HG03135 (cell line): ENCODE measurements around the gene LDLRAD4.

Experiments
- ATAC-seq: cut with Tn5 transposase; IDR thresholded peaks from one replicate; pipeline ENCODE4 v1.9.1; 2021; ENCODE audit warnings: mild to moderate bottlenecking, moderate library complexity; ENCODE audit not compliant: unreplicated experiment

Gene LDLRAD4

DNA sequence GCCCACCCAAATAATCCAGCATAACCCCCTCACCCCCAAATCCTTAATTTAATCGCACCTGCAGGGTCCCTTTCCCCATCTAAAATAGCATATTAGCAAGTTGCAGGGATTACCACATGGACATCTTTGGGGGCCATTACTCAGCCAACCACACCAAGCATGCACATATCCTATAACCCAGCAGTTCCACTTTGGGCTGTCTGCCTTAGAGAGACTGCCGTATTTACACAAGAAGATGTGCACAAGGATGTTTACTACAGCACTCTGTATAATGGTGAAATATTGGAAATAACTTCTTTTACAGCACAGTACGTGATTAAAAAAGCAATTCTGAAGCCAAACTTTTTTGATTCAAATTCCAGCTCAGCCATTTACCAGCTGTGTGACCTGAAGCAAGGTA is 17.3 kb upstream of the LDLRAD4 start:
- ATAC-seq: no peak

DNA sequence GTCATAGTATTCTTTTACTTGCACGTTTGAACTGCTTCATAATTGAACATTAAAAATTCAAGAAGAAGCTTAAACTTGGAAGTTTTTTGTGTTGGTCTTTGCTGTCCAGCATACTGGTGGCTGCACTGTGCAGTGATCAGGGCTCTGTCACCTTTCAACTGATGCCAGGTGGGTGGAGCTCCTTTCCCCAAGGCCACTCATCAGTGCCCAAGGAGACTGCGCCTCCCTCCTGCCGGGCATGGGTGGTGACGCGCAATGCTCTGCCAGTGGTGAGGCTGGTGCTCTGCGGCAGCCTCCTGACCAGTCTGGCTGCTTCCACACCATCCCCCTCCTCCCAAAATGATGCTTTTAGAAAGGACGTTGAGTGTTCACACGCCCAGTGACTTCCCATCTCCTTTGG is 16.0 kb upstream of the LDLRAD4 start:
- ATAC-seq: no peak

DNA sequence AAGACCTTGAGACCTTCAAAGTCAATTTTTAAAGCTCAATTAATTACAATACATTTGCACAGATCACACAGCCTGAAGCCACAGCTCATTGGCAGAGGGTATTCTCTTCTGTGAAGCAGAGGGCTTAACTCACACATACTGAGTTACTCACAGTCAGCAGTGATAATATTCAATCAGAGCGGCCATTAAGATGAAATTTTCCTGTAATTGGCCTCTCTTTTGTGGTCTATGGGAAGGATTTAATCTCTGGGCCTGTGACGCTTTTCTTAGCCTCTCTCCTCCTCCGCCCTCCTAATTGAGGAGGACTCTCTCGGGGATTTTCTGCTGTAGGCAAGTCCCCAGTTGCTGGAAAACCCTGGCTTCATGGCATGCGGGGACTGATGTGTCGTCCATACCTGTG is 12.3 kb upstream of the LDLRAD4 start:
- no peak for ATAC-seq

DNA sequence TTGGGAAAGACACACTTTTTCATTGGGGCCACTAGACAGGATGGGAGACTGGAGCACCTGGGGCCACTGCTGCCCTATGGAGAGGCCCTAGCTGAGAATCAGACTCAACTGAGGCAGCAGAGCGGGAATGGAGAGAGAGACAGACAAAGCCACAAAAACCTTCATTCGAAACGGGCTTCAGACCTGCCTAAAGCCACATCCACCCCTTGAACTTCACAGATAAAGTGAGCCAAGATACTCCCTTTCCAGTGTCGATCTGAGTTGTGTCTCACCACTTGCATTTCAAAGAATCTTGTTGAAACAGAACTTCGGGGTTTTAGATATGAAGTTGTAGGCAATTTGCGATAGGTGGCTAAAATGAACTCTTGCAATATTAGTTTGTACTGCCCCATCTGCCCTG is 11.3 kb upstream of the LDLRAD4 start:
- ATAC-seq: no peak

DNA sequence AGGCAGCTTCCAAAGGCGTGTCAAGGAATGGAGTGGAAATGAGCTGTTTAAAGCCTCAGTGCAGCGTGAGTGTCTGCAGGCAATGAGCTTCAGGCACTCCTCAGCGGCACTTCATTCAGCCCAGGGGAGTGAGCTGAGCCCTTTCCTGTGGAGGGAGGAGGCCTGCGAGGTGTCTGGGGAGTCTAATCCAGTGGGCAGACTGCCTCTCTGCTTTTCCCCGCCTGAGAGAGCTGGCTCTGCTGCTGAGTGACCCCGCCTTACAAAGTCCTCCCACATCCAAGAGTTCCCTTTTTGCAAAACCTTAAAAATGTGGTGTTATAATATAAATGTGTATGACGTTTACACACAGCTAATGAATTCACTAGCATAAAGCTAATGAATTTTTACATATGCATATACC is 7.0 kb upstream of the LDLRAD4 start:
- ATAC-seq: no peak

DNA sequence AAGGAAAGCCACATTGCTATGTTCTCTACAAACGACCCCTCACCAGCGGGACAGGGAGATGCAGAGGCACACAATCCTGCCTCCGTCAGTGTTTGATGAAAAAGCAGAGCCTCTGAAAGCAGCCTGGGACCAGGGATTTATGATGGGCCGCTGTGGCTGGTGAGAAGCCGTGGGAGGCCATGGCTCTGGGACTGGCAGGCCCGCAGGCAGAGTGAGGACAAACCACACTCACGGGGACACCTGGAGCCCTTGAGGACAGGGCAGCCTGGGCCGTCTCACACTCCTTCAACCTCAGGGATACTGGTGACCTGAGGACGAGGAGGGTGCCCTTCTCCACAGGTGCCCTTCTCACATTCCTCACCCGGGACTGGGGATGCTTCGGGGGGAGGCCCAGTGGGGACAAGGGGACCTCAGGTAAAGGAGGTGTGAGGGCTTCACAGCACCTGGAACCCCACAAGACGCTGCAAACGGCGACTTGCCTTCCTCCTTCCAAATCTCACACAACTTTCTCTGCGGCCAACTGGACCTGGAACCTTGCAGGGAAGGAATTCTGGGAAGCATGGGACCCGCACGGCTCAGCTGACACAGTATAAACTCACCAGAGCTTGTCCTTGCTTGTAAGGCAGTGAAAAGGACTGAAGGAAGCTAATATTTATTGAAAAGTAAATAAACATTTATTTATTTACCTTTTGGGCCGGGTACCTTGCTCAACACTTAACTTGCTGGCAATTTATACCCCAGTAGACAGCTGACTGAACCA is 5.3 kb upstream of the LDLRAD4 start:
- ATAC-seq: no peak

DNA sequence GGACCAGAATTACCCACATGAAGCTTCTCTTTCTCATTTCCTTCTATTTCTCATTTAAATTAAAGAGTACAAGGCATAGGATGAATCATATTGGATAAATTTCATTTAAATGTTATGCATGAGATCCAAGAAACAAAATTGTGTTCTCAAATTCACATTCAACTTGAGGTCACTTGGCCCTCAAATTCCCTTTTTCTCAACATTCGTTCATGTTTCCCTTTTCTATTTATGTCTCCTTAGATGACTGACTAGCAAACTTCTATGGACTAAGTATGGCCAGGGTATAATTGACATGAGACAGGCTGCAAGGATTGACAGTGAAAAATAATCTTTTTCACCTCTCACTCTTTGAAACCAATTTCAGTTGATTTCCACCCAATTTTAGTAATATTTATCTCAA is 4.0 kb upstream of the LDLRAD4 start:
- ATAC-seq: no peak

DNA sequence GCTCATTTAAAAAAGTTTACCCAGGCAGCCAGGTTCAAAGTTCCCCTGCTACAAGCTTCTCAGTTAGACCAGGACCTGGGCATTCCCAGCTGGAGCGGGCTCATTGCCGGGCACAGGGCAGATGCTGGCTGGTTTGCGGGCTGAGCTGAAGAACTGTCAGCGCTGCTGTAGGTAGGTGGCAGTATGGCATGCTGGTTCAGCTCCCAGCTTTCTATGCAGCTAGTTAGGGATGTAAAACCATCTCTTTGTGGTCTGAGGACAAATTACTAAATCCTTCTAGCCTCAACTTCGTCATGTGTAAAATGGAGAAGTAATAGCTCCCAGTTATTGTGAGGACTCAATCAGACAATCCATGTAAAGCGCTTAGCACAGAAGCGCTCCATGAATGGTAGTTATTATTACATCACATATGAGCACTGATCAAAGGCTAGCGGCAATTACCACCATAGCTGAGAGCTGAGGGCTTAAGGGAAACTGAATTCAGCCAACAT is 2.4 kb upstream of the LDLRAD4 start:
- no peak for ATAC-seq

DNA sequence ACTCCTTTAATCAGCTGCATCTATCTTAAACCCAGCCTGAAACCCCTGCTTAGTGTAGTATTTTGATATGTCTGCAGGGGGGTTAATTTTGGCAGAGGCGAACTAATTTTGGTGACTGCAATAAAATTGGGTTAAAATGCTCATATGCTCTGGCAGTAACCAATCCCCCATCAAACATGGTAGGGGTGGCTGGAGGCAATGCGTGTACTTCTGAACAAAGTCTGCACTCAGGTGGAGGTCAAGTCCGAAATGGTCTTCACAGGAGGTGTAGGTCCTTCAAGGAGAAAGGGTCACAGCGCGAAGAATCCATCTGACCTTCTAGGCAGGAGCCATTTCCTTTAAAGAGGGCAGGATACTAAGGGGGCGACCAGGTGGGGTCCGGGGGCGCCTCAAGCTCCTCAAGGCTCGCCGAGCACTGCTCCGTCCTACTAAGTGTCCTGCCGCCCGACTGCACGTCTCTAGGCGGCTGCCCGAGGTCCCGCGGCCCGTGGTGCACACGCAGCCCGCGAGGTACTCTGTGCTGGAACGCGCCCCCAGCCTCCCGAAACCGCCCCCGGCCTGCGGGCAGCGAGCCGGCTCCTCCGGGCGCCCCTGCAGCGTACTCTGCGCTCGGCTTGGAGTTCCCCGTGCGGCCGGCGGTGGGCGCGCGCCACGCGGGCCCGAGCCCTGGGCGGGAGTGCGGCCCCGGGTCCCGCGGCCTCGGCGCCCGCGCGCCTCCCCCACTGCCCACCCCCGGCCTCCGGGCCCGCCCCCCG is 1.7 kb upstream of the LDLRAD4 start:
- no peak for ATAC-seq

DNA sequence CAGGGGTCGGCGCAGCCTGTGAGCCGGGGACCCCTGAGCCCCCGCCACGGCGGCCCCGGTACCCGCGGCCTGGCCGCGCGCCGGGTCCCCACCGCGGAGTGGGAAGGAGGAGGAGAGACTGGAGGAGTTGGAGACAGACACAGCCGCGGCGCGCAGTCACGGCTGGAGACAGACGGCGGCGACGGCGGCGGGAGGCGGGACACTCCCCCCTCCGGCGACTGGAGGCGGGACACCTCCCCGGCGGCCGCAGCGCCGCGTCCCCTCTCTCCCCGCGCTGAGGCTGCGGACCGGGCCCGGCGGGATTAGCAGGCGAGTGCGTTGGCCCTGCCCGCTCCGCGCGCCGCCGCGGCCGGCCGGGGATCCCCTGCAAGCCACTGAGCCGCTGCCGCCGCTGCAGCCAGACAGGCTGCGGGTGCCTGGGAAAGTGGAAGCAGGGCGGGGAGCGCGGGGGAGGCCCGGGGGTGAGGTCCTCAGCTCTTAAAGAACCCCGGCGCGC is 1.0 kb upstream of the LDLRAD4 start:
- ATAC-seq: no peak

DNA sequence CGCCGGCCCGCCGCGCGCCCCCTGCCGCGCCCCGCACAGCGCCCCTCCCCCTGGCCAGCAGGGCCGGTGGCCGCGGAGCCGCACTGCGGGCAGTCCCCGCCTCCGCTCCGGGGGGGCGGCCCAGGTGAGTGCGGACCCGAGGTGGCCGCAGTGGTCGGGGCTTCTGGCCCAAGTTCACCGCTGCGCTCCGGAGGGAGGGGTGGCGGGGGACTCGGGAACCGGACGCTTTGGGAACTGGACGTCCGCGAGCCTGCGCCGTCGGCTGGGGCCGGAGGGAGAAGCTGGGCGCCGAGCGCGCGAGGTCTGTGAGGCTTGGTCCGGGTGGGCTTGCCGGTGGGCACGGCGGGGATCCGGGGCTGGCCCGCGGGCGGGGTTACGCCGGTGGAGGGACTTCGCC is 591 bp upstream of the LDLRAD4 start:
- ATAC-seq: no peak

DNA sequence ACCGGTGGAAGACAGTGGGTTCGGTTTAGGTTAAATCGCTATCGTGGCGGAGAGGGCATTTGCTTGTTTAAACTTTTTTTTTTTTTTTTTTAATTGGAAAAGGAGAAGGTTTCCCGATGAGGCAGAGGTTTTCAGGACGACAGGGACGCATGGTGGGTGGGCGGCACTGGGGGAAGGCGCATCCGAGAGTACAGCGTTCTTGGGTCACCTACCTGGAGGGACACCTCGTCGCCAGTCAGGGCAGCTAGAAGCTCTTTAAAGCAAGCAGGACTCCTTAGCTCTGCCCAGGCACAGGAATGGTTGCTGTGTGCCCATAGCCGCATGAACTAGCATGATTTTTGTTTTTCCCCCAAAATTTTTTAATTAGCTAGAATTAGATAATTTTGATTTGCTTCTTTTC is 437 bp downstream of the LDLRAD4 start:
- no peak for ATAC-seq

DNA sequence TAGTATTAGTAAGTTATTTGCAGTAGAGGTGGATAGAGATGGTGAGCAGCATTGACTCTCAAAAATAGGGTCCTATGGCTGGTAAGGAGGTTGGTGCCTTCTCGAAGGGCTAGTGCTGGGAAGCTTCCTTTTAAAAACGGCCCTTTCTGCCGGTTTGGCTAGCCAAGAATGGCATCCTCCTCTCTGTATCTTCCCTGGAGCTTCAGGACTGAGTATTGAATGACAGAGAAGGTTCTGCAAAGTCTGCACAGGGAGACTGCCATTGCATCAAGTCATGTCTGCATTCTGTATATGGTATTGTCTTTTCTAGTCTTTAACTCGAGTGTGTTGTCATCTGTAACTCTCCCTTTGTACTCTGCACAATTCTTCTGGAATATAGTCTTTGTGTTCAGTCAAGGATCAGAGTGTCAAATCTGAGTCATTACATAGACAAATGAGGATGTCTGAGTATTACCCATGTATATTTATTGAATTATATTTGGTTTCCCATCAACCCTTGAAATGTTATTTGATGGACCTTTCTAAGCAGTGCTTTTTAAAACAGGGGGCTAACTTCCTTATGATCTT is 1.1 kb downstream of the LDLRAD4 start:
- ATAC-seq: no peak

DNA sequence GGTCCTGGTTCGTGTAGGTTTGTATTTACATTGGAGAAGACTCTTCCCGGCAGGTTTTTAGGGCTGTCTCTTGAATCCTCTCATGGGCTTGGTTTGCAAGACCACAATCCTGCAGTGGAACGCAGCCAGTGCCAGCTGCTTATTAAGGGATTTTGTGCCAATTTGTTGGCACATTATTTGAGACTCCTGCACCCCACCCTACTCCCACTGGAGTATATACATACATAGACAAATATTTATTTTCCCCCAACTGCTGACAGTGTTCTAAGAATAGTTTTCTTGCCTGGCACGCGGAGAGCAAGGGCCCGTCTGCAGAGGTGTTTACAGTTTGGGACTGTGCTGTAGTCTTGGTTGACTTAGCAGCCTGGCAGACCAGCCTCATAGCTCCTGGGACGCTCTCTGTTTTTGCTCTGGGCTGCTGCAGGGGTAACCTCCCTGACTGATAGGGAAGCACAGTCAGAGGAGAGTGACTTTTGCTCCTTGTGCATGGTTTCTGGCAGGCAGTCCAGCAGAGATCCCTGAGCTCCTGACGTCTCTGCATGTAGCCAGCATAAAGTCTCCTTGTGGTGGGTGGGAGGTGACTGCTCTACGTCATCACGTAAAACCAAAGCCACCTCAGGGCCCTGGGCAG is 1.9 kb downstream of the LDLRAD4 start:
- no peak for ATAC-seq

DNA sequence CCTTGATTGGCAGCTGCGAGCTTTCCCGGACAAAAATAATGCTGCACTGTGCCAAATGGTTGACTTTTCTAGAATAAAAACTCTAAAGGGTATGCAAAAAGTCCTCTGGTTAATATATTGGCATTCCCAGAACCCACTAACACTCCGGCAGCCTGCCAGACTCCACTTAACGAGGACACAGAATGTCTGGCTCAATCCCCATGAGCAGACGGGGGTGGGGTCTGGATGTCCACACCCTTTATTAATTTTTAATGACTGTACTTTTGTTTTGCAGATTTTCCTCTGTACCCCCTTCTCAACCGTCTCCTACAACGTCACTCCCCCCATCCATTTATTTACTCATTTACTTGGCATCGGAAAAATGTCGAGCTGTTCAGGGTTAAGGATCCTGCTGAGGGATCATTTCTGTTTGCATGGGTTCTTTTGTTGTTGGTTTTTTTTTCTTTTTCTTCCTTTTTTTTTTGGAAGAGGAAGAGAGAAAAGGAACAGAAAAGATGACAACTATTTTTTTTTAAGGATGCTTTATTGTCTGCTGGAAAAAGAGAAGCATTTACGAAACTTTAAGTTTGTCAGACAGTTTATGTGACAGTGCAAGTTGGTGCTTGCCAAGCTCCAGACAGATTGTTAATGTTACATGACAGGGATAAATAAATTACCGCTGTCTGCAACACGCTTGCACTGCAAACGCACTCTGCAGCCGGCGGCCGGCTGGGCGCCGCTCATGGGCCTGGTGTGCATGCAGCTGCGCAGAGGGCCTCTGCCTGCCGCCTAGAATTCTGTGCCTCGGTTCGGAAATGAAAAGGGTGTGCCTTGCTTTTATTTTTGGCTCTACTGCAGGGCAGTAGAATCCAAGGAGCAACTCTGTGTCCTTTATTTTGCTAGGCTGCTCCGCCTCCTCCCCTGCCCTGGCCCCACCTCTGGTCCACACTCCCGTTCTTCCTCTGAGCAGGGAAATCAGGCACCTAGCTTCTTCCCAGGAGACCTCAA is 3.6 kb downstream of the LDLRAD4 start:
- ATAC-seq: no peak

DNA sequence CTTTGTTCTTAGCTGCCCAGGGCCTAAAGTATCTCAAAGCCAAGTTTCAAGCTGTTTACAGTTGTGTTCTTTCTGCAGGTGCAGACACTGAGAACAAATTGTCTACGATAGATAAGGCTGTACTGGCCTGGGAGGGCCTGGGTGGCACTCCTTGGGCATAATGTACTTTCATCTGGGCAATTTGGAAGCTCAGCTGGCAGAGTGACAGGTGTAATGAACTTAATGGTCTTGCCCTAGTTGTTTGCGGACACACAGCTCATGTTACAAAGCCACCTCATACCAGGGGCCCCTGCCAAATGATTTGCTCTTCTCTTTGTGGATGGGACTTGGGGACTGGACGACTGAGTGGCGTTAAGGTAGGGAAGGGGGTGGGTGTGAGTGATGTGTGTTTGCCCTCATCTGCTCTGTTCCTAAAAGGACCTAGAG is 4.3 kb downstream of the LDLRAD4 start:
- no peak for ATAC-seq

DNA sequence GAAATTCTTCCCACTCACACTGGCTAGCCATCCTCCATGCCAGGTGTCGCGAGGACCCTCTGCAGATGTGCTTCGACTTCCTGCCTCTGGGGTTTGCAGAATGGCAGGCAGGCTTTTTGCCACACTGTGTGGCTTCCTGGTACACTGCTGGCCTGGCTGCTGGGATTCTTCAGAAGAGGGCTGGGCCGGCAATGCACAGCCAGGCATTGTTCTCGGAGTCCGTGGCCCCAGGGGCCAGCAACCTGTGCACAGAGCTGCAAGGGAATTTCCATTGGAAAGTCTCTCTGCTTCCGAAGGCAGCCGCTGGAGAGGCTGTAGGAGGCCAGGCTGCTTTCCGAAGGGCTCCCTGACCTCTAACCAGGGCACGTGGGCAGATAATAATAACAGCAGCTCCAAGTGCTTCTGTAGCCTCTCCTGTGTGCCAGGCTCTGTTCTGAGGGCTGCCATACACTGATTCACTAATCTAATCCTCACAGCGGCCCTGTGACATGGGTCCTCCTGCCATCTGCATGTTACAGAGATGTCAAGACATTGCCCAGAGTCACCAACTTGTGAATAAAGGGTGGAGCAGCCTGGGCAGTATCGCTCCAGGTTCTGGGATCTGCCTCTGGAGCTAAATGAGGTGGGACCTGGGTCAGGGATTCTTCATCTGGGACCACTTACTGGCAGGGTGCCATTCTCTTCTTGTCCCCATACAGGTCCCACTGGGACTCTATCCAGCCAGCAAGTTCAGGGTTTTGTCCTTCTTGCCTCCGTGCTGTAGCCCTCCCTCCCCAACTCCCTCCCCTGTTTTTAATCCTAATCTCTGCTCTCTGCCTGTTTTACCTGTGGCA is 5.0 kb downstream of the LDLRAD4 start:
- ATAC-seq: no peak

DNA sequence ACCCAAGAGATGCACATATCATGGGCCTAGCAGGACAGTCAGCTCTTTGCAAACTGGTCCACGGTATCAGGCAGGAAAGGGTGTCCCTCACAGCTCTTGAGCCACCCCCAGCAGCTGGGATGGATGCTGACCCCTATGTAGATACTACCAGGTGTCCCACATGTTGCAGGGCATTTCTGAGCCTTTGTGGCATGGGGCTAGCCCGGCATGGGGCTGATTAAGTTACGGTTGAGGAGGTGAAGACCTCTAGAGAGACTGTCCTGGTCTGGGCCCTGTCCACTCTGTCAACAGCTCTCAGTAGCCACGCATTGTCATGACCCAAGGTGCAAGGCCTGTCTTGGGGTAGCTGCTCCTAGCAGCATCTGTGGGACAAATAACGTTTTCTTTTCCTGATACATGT is 6.7 kb downstream of the LDLRAD4 start:
- no peak for ATAC-seq

DNA sequence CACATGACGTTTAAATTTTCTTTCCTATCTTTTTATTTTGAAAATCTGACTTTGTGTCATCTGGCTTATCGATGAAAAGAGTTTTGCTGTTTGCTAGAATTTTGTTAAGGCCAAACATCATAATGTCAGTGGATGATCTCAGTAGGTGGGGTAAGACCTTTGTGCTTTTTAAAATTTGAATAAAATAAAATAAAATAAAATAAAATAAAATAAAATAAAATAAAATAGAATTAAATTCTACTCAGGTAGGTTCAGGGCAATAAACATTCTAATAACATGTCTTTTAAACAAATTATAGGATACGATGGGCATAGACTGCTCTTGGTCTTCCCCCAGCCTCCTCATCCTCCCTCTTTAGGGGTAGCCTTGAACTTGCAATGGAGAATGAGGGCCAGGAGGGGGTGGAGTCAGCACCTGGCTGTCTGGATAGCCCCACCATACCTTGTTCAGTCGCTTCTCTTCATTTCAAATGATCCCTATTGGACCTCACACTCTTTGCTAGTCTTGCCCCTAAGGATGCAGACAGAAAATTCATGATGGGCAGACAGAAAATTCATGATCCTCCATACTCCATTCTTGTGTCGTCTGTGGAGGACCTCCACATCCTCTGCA is 8.1 kb downstream of the LDLRAD4 start:
- ATAC-seq: no peak
